Measurements from ENCODE around the gene PCDHB16. TPM values are rescaled to one million over a fixed set of nuclear protein-coding genes. Genes with fewer than 3 reads are reported as not detected.
"Not testable (repeated sequence)": the region's sequence is repeated elsewhere in the genome, so short reads cannot be mapped to it uniquely, and the experiment has no call there.

PCDHB16 gene
- total RNA-seq, 2 experiments from 2014 or later, result not detected

DNA sequence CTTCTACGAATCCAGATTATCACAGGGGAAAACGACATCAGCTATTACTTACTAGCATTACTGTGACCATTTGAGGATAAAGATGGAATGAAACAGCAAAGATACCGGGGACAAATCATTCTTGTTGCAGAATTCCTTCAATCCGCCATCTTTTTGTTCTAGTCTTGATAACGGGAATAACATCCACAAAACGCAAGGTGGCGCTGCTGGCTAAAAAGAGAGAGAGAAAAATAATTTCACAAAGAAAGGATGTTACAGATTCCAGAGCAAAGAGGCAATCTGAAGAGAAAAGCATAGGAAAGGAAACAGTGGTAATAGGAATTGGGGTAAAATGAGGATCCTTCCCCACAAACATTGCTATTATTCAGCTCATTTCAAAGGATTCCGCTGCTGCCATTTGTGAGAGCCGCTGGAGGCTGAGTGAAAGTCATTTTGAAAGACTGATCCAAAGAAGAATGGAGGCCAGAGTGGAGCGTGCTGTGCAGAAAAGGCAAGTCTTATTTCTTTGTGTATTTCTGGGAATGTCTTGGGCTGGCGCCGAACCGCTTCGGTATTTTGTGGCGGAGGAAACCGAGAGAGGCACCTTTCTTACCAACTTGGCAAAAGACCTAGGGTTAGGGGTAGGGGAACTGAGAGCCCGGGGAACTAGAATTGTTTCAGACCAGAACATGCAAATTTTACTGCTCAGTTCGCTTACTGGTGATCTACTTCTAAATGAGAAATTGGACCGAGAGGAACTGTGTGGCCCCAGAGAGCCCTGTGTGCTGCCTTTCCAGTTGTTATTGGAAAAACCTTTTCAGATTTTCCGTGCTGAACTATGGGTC is 9.6 kb upstream of the PCDHB16 start, which contains the start of gene PCDHB7:
Gene PCDHB7 (plus strand): TSS at position 264 of the 824 bp plus-strand sequence. CDS start 192 bp downstream, at position 456.
- ChIA-PET POLR2A (interaction anchor here (0.6 kb wide), 1 partner anchor 140 kb away, joined by 3 read pairs; no protein-coding TSS in a partner anchor), CTCF (ENCODE audit: unreplicated experiment) (no interaction called here)
- H3K27ac ChIP-seq (ENCODE audit: low read depth, low read length, poor library complexity, severe bottlenecking), result no peak within 1 kb of the TSS
- peak; percentile 26 for DNase-seq (ENCODE audit: low spot score)
- no peaks in the 10 kb centered on the region for H3K9me3 ChIP-seq (ENCODE audit: low read length)
- no peaks in the 10 kb centered on the region for H4K20me1 ChIP-seq (ENCODE audit: insufficient read depth, low read length)
- no peaks in the 10 kb centered on the region for H3K9me2 ChIP-seq (ENCODE audit: insufficient read depth, low read length)
- TF ChIP-seq, protein P1, sequence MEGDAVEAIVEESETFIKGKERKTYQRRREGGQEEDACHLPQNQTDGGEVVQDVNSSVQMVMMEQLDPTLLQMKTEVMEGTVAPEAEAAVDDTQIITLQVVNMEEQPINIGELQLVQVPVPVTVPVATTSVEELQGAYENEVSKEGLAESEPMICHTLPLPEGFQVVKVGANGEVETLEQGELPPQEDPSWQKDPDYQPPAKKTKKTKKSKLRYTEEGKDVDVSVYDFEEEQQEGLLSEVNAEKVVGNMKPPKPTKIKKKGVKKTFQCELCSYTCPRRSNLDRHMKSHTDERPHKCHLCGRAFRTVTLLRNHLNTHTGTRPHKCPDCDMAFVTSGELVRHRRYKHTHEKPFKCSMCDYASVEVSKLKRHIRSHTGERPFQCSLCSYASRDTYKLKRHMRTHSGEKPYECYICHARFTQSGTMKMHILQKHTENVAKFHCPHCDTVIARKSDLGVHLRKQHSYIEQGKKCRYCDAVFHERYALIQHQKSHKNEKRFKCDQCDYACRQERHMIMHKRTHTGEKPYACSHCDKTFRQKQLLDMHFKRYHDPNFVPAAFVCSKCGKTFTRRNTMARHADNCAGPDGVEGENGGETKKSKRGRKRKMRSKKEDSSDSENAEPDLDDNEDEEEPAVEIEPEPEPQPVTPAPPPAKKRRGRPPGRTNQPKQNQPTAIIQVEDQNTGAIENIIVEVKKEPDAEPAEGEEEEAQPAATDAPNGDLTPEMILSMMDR (conservative IDR thresholded peaks at IDR 0.05; ENCODE audit: low read length), result peak; percentile 83
- TF ChIP-seq EZH2phosphoT487 (IDR thresholded peaks at IDR 0.05; ENCODE audit: borderline replicate concordance, low read depth, low read length), result no peak
- H2AFZ ChIP-seq (ENCODE audit: low read length), result 0 out of 2 replicates have a peak within 1 kb of the TSS, but pooled peaks have one; percentile 8
- no peak within 1 kb of the TSS for H3K4me2 ChIP-seq (ENCODE audit: low read length)
- H3K4me3 ChIP-seq (ENCODE audit: low read depth, low read length, poor library complexity, severe bottlenecking), result no peak within 1 kb of the TSS
- intact Hi-C loops (cut with micrococcal nuclease; ENCODE audit: unreplicated experiment), result no loop called here
- no peaks in the 10 kb centered on the region for H3K79me2 ChIP-seq (ENCODE audit: insufficient read depth, low read depth, low read length)
- no peaks in the 10 kb centered on the region for H3K4me1 ChIP-seq (ENCODE audit: insufficient read depth, low read length, poor library complexity, severe bottlenecking)
- no TSS peak for BruUV-seq (replicated peaks)
- no peaks in the 10 kb centered on the region for H3K36me3 ChIP-seq (ENCODE audit: insufficient read depth, low read length)

DNA sequence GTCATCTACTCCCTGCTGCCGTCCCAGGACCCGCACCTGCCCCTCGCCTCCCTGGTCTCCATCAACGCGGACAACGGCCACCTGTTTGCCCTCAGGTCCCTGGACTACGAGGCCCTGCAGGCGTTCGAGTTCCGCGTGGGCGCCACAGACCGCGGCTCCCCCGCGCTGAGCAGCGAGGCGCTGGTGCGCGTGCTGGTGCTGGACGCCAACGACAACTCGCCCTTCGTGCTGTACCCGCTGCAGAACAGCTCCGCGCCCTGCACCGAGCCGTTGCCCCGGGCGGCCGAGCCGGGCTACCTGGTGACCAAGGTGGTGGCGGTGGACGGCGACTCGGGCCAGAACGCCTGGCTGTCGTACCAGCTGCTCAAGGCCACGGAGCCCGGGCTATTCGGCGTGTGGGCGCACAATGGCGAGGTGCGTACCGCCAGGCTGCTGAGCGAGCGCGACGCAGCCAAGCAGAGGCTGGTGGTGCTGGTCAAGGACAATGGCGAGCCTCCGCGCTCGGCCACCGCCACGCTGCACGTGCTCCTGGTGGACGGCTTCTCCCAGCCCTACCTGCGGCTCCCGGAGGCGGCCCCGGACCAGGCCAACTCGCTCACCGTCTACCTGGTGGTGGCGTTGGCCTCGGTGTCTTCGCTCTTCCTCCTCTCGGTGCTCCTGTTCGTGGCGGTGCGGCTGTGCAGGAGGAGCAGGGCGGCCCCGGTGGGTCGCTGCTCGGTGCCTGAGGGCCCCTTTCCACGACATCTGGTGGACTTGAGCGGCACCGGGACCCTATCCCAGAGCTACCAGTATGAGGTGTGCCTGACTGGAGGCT is 7.7 kb upstream of the PCDHB16 start:
- H2AFZ ChIP-seq (ENCODE audit: low read length); H3K4me2 ChIP-seq (ENCODE audit: low read length); BruUV-seq (replicated peaks); DNase-seq (ENCODE audit: low spot score); CTCF ChIA-PET (ENCODE audit: unreplicated experiment); H3K36me3 ChIP-seq (ENCODE audit: insufficient read depth, low read length); H3K4me3 ChIP-seq (ENCODE audit: low read depth, low read length, poor library complexity, severe bottlenecking); POLR2A ChIA-PET; H3K9me3 ChIP-seq (ENCODE audit: low read length); H3K79me2 ChIP-seq (ENCODE audit: insufficient read depth, low read depth, low read length); H3K4me1 ChIP-seq (ENCODE audit: insufficient read depth, low read length, poor library complexity, severe bottlenecking); H3K9me2 ChIP-seq (ENCODE audit: insufficient read depth, low read length); H3K27ac ChIP-seq (ENCODE audit: low read depth, low read length, poor library complexity, severe bottlenecking); intact Hi-C loops (cut with micrococcal nuclease; ENCODE audit: unreplicated experiment); H4K20me1 ChIP-seq (ENCODE audit: insufficient read depth, low read length): not testable (repeated sequence)

DNA sequence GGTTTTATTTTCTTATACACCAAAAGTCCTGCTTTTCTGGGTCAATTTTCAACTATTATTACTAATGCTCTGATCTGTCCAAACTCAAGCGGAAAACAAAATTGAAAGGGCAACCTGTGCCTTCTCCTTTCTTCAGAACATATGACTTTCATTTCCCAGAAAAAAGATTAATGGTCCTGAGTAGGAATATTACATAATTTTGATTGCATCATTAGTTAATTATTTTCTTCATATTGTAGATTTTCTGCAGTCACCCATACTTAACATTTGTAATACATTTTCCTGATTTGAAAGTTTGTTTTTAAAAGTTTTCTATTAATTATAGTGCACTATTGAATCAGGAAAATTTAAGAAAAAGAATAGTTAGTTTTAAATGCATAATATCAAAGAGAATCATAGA is 6.3 kb upstream of the PCDHB16 start:
- POLR2A ChIA-PET, result no interaction called here
- H4K20me1 ChIP-seq (ENCODE audit: insufficient read depth, low read length), result no peaks in the 10 kb centered on the region

DNA sequence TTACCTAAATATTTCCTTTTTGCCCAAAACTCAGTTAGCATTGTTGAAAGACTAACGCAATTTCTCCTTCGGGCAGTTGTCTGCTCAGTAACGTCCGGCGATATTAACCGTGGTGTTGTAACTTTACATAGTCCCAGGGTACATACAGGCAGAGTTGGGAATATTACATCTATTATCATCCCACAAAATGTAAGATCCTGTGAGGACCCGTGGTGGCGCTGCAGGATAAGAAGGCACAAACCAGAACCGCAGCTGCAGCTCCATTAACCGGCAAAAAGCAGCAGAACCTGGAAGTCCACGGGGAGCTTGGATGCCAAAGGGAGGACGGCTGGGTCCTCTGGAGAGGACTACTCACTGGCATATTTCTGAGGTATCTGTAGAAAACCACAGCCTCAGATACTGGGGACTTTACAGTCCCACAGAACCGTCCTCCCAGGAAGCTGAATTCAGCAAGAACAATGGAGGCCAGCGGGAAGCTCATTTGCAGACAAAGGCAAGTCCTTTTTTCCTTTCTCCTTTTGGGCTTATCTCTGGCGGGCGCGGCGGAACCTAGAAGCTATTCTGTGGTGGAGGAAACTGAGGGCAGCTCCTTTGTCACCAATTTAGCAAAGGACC is 4.5 kb upstream of the PCDHB16 start, which contains the start of gene PCDHB8:
Gene PCDHB8 (plus strand): TSS at position 214 of the 615 bp plus-strand sequence. CDS start 245 bp downstream, at position 459.
- POLR2A ChIA-PET; H3K27ac ChIP-seq (ENCODE audit: low read depth, low read length, poor library complexity, severe bottlenecking); intact Hi-C loops (cut with micrococcal nuclease; ENCODE audit: unreplicated experiment); H4K20me1 ChIP-seq (ENCODE audit: insufficient read depth, low read length); H3K4me3 ChIP-seq (ENCODE audit: low read depth, low read length, poor library complexity, severe bottlenecking); H2AFZ ChIP-seq (ENCODE audit: low read length); H3K36me3 ChIP-seq (ENCODE audit: insufficient read depth, low read length); DNase-seq (ENCODE audit: low spot score); H3K9me2 ChIP-seq (ENCODE audit: insufficient read depth, low read length); H3K4me2 ChIP-seq (ENCODE audit: low read length); H3K79me2 ChIP-seq (ENCODE audit: insufficient read depth, low read depth, low read length); BruUV-seq (replicated peaks); H3K9me3 ChIP-seq (ENCODE audit: low read length); CTCF ChIA-PET (ENCODE audit: unreplicated experiment); H3K4me1 ChIP-seq (ENCODE audit: insufficient read depth, low read length, poor library complexity, severe bottlenecking): not testable (repeated sequence)

More for the DNA sequence above, 6.3 kb upstream of the PCDHB16 start:
- TF ChIP-seq EZH2phosphoT487 (IDR thresholded peaks at IDR 0.05; ENCODE audit: borderline replicate concordance, low read depth, low read length), result no peak
- TF ChIP-seq, protein P1 (conservative IDR thresholded peaks at IDR 0.05; ENCODE audit: low read length), result no peak
- intact Hi-C loops (cut with micrococcal nuclease; ENCODE audit: unreplicated experiment), result no loop called here
- Histone ChIP-seq H3K79me2 (ENCODE audit: insufficient read depth, low read depth, low read length) (no peaks in the 10 kb centered on the region), H2AFZ (ENCODE audit: low read length) (no peak overlapping the region), H3K4me1 (ENCODE audit: insufficient read depth, low read length, poor library complexity, severe bottlenecking) (no peaks in the 10 kb centered on the region), H3K4me2 (ENCODE audit: low read length) (no peak overlapping the region), H3K27ac (ENCODE audit: low read depth, low read length, poor library complexity, severe bottlenecking) (no peak overlapping the region), H3K9me3 (ENCODE audit: low read length) (no peaks in the 10 kb centered on the region), H3K9me2 (ENCODE audit: insufficient read depth, low read length) (no peaks in the 10 kb centered on the region), H3K36me3 (ENCODE audit: insufficient read depth, low read length) (no peaks in the 10 kb centered on the region), H3K4me3 (ENCODE audit: low read depth, low read length, poor library complexity, severe bottlenecking) (no peak overlapping the region)
- DNase-seq (ENCODE audit: low spot score), result no peak
- CTCF ChIA-PET (ENCODE audit: unreplicated experiment), result no interaction called here
- BruUV-seq (replicated peaks), result no TSS peak
